Duodenal mucosa (tissue), 2 donors: ENCODE data around the gene AKIP1.
"Not testable (repeated sequence)": the region's sequence is repeated elsewhere in the genome, so short reads cannot be mapped to it uniquely, and the experiment has no call there.

Experiments used
- H3K27ac ChIP-seq: one replicate; pipeline ENCODE4 v1.7.0; 2013; ENCODE audit warnings: low read depth, low read length
- H3K27me3 ChIP-seq, 2 donors: one replicate each; pipeline ENCODE4 v1.7.0; 2013; ENCODE audit warnings: low read length in 2 of 2, control low read depth in 1 of 2; ENCODE audit not compliant: insufficient read depth in 2 of 2, control insufficient read depth in 1 of 2
- H3K36me3 ChIP-seq, 2 donors: one replicate each; pipeline ENCODE4 v1.7.0; 2013; ENCODE audit warnings: low read length in 2 of 2, control low read depth in 1 of 2; ENCODE audit not compliant: insufficient read depth in 2 of 2, control insufficient read depth in 1 of 2
- H3K4me1 ChIP-seq, 2 donors: one replicate each; pipeline ENCODE4 v1.7.0; 2013; ENCODE audit warnings: low read length in 2 of 2, control low read depth in 1 of 2; ENCODE audit not compliant: insufficient read depth in 2 of 2, control insufficient read depth in 1 of 2
- H3K4me3 ChIP-seq, 2 donors: one replicate each; pipeline ENCODE4 v1.7.0; 2013; ENCODE audit warnings: low read length in 2 of 2, low read depth in 1 of 2
- H3K9ac ChIP-seq, 2 donors: one replicate each; pipeline ENCODE4 v1.7.0; 2013; ENCODE audit warnings: low read length in 2 of 2, low read depth in 1 of 2
- H3K9me3 ChIP-seq, 2 donors: one replicate each; pipeline ENCODE4 v1.7.0; 2013; ENCODE audit warnings: low read length in 2 of 2, control low read depth in 1 of 2; ENCODE audit not compliant: control insufficient read depth in 1 of 2

The AKIP1 gene

DNA sequence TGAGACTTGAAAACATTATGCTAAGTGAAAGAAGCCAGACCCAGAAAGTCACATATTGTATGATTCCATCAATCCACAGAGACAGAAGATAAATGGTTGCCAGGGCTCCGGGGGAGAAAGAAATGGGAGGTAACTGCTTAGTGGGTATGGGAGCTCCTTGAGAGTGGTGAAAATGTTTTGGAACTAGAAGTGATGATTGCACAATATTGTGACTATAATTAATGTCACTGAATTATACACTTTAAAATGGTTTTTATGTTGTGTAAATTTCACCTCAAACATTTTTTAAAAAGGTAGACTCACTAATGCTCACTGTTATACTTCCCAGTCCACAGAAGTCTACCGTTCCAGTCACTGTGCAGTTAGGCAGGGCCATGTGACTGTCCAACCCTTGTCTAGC lies 32.2 kb upstream of the AKIP1 start:
- Histone ChIP-seq H3K27me3 (no peaks in the 10 kb centered on the region), H3K27ac (no peak overlapping the region), H3K4me3 (no peak overlapping the region), H3K9me3 (no peaks in the 10 kb centered on the region), H3K36me3 (no peaks in the 10 kb centered on the region), H3K9ac (no peak overlapping the region), H3K4me1 (no peaks in the 10 kb centered on the region)

DNA sequence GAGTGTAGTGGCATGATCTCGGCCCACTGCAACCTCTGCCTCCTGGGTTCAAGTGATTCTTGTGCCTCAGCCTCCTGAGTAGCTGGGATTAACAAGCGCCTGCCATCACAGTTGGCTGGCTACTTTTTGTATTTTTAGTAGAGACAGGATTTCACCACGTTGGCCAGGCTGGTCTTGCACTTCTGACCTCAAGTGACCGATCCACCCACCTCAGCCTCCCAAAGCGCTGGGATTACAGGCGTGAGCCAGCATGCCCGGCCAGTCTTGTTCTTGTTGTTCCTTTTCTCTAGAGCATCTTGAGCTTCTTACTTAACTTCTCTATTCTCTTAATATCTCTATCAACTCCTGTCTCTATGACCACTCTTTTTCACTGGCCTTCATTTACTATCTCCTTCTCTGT lies 29.4 kb upstream of the AKIP1 start:
- not testable (repeated sequence) for H3K4me3 ChIP-seq, H3K9ac ChIP-seq, H3K36me3 ChIP-seq, H3K27ac ChIP-seq, H3K27me3 ChIP-seq, H3K4me1 ChIP-seq, H3K9me3 ChIP-seq

DNA sequence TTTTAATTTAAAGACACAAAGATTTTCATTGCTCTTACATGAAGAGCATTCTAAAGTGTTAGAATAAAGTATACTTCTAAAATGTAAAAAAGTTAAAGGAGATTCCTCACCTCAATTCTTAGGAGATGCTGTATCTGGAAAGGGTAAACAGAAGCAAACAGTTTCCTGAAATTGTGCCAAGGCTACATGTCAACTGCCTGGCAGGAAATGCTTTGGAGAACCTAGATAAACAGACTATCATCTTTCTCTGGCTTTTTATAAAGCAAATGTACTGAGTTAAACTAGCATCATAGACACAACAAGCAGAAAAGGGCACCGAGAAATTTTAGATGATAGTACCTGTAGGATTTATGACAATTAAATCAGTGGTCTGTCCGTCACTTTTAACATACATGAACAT lies 24.7 kb upstream of the AKIP1 start:
- Histone ChIP-seq H3K9me3 (no peaks in the 10 kb centered on the region), H3K9ac (no peak overlapping the region), H3K4me1 (no peaks in the 10 kb centered on the region), H3K36me3 (no peaks in the 10 kb centered on the region), H3K27ac (no peak overlapping the region), H3K27me3 (no peaks in the 10 kb centered on the region), H3K4me3 (no peak overlapping the region)

DNA sequence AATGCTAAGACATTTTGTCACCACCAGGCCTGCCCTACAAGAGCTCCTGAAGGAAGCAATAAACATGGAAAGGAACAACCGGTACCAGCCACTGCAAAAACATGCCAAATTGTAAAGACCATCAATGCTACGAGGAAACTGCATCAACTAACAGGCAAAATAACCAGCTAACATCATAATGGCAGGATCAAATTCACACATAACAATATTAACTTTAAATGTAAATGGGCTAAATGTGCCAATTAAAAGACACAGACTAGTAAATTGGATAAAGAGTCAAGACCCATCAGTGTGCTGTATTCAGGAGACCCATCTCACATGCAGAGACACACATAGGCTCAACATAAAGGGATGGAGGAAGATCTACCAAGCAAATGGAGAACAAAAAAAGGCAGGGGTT lies 19.8 kb upstream of the AKIP1 start:
- H3K9me3 ChIP-seq, H3K4me3 ChIP-seq, H3K4me1 ChIP-seq, H3K36me3 ChIP-seq, H3K9ac ChIP-seq, H3K27me3 ChIP-seq, H3K27ac ChIP-seq: not testable (repeated sequence)

DNA sequence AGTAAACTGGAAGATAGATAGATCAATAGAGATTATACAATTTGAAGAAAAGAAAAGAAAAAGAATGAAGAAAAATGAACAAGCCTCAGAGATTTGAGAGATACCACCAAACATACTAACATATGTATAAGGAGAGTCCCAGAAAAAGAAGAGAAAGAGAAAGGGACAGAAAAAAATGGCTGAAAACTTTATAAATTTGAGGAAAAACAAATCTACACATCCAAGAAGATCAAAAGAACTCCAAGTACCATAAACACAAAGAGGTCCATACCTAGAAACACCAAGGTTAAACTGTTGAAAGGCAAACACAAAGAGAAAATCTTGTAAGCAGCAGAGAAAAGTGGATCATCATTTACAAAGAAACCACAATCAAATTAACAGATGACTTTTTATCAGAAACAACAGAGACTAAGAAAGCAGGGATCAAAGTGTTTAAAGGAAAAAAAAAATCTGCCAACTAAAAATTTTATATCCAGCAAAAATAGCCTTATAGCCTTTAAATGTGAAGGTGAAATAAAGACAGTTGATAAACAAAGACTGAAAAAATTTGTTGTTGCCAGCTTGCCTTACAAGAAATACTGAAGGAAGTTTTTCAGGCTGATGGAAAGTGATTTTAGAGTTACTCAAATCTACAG lies 11.8 kb upstream of the AKIP1 start:
- peaks cover 10 to 14% of the 10 kb centered on the region in 2 donors for H3K9me3 ChIP-seq
- H3K9ac ChIP-seq: no peak overlapping the region
- H3K36me3 ChIP-seq: no peaks in the 10 kb centered on the region
- H3K27ac ChIP-seq: no peak overlapping the region
- H3K4me3 ChIP-seq: no peak overlapping the region
- no peaks in the 10 kb centered on the region for H3K27me3 ChIP-seq
- H3K4me1 ChIP-seq: no peaks in the 10 kb centered on the region

DNA sequence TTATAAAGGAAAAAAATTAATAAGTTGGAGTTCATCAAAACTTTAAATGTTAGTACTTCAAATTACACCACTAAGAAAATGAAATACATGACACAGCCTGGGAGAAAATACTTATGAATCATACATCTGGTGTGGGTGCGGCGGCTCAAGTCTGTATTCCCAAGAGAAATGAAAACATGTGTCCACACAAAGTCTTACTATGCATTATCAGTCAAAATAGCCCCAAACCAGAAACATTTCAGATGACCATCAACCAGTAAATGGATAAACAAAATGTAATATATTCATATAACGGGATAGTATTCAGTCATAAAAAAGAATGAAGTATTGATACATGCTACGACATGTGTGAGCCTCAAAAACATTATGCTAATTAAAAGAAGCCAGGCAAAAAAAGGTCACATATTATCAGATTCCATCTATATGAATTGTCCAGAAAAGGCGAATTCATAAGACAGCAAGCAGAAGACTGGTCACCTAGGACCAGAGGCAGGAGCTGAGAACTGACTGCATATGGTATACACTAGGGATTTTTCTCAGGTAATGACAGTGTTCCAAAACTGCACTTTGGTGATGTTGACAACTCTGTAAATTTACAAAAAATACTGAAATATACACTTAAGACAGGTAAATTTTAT lies 5.3 kb upstream of the AKIP1 start:
- Histone ChIP-seq H3K36me3 (no peaks in the 10 kb centered on the region), H3K4me3 (no peak overlapping the region), H3K27ac (no peak overlapping the region), H3K4me1 (peaks cover 0 to 6% of the 10 kb centered on the region in 2 donors), H3K9me3 (no peaks in the 10 kb centered on the region), H3K27me3 (no peaks in the 10 kb centered on the region), H3K9ac (no peak overlapping the region)

DNA sequence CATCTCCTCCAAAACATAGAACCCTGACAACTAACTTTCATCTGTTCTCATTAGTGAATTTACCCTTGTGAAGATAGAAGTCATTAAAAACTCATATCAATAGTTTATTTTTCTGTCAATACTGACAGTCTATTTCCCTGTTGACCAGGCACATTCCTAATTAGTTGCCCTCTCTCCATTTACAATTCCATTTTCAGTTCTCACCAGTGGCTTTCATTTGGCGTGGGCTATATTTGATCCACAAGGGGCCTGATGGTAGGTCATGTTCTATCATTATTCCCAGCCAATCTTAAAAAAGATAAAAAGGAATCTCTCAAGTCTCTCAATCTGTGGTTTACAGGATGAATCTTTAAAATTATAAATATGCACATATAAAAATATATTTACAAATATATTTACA lies 3.9 kb upstream of the AKIP1 start:
- Histone ChIP-seq H3K9ac (no peak overlapping the region), H3K36me3 (no peaks in the 10 kb centered on the region), H3K27me3 (no peaks in the 10 kb centered on the region), H3K4me1 (peaks cover 0 to 6% of the 10 kb centered on the region in 2 donors), H3K27ac (no peak overlapping the region), H3K9me3 (no peaks in the 10 kb centered on the region), H3K4me3 (no peak overlapping the region)

DNA sequence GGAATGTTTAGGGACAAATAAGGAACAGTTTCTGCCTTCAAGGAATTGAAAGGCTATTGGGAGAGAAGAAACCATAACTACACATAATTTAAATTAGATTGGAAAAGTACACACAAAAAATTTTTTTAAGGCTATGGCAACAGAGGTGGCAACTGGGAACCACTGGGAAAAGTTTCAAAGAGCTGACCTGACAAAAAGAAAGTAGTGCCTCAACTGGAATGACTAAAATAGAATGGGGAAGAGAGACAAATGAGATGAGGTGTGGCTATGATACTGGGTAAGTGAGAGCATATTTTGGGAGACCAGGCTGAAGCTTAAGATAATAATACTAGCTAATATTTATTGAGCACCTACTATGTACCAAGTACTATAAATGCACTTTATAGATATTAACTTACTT lies 2.9 kb upstream of the AKIP1 start:
- Histone ChIP-seq H3K9me3 (no peaks in the 10 kb centered on the region), H3K4me1 (peaks cover 0 to 6% of the 10 kb centered on the region in 2 donors), H3K4me3 (no peak overlapping the region), H3K9ac (no peak overlapping the region), H3K36me3 (no peaks in the 10 kb centered on the region), H3K27ac (no peak overlapping the region), H3K27me3 (no peaks in the 10 kb centered on the region)

DNA sequence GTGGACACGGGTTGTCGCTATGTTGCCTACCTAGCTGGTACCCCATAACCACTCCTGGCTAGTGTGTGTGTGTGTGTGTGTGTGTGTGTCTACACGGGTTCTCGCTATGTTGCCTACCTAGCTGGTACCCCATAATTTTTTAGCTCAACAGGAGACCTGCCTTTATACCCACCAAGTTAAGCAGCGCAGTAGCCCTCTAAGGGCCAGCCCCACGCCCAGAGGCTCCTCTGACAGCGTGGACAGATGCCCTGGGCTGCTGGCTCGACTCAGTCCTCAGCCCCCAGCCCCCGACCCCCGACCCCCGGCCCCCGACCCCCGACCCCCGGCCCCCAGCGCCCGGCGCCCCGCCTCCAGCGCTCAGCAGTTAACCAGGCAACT lies 351 bp upstream of the AKIP1 start:
- Histone ChIP-seq H3K27ac (no peak overlapping the region), H3K36me3 (no peaks in the 10 kb centered on the region), H3K4me1 (peaks cover 12 to 18% of the 10 kb centered on the region in 2 donors), H3K4me3 (peak overlapping the region; percentile 76 to 88), H3K9me3 (no peaks in the 10 kb centered on the region), H3K27me3 (no peaks in the 10 kb centered on the region), H3K9ac (peak overlapping the region; percentile 60 to 63)

DNA sequence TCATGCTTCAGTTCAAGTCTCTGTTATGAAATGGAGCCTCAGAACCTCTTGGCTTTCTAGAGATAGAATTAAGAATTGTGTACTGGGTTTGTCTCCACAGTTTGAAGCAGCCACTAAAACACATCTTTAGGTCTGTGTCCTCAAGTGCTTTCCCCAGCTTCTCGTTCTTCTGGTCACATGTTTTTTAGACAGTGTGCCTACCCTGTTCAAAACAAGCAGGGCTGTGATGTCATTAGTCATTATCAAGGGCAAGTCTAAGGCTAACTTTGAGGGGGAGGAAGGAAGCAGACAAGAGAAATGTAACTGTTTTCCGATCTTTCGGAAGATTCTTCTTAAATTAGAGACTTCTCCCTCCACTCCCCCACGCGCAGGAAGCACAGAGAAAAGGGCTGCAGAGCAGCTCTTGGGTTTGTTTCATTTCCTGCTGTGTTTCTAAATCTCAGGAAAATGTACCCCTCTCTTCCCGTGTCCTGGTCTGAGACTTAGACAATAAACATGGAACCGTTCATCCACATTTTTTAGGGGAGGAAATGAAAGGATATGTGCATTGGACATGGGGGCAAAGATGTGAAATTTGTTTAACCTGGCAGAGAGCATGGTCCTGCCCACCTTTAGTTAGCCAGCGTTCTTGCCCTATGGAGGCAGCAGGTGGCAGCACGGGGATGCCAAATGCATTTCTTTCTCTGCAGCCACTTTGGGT lies 3.1 kb downstream of the AKIP1 start:
- Histone ChIP-seq H3K9ac (peak overlapping the region in 1 of 2 donors; percentile 2), H3K27me3 (no peaks in the 10 kb centered on the region), H3K9me3 (no peaks in the 10 kb centered on the region), H3K4me1 (peaks cover 12 to 18% of the 10 kb centered on the region in 2 donors), H3K36me3 (peaks cover 0 to 28% of the 10 kb centered on the region in 2 donors), H3K27ac (no peak overlapping the region), H3K4me3 (peak overlapping the region in 1 of 2 donors; percentile 29)
